HuH-7 (cell line): Measurements from ENCODE around the gene ARL6IP1.
"Not testable (repeated sequence)": the region's sequence is repeated elsewhere in the genome, so short reads cannot be mapped to it uniquely, and the experiment has no call there.

Experiments
- DNase-seq: peaks from one replicate; pipeline ENCODE4 v3.0.0; 2011; ENCODE audit warnings: low spot score

The ARL6IP1 gene

DNA sequence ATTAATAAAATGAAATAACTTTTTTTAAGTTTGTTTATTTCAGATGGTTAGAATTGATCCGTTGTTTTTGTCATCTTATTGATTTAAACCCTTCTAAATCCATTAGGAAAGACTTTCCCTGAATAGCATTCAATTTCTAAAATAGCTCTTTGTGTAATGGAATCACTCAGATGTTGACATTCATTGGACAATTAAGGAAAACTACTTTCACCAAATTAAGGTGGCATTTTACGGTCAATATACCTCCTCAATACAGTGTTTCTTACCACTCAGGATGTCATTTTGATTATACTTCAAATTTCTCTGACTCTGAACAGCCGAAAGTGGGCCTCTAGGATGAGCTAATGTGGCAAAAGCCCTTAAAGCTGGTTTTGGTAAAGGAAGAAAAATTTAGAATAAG lies 1.8 kb downstream of the ARL6IP1 start:
- DNase-seq, result no peak

DNA sequence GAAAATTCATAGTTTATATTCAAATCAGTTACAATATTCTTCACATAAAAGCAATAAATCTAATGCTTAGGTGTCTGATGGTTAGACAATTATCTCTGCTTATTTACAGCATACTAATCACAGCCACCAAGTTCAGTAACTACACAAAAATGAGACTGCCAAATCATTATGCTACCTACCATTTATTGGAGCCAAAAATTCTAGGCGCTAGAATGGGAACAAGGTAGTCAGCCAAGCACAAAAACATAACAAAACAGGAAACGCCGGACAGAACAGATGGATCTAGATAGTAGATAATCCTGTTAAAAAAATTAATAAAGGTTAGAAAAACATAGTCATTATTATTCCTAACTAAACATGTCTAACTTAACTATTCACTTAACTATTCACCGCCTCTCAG lies 3.6 kb downstream of the ARL6IP1 start:
- DNase-seq, result no peak

DNA sequence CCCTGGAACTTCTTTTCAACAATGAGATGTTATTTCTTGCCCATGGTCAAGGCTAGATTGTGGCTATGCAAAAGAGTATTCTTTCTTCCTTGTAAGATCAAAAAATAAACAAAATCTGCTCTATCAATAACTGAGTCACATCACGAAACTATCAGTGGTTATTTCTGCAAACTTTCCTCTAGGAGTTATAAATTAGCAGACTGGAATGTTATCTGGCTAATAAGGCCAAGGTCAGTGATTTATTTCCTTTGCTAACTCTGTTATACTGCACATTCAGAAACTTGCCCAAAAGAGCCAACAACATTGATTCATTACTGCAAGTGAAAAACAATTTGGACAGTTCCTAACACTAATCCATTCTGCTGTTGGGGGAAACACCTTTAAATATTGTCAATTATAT lies 5.0 kb downstream of the ARL6IP1 start:
- DNase-seq, result no peak

DNA sequence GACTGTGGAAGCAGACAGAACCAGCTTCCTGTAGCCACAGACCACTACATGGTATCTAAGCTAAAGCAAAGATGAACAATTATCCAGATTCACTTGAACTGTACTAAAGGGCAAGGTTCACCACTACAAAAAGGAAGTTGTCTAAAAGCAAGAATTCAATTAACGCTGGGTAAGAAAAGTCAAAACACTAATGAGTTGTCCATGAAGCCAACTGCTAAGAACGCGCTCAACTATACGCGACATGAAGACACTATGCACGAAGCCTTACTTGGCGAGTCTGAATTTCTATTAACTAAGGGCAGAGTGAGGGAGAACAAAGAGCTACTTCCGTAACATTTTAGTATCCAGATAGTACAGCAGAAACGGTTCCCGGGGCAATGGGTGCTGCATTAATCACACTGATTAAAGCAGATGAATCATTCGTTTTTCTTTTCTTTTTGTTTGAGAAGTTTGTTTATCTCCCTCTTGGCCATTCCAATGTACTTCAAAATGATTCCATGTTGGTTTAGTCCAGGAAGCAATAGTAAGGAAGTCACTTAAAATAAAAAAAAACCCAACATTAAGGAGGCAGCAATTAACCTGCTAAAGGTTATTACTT lies 8.4 kb downstream of the ARL6IP1 start:
- DNase-seq, result no peak

DNA sequence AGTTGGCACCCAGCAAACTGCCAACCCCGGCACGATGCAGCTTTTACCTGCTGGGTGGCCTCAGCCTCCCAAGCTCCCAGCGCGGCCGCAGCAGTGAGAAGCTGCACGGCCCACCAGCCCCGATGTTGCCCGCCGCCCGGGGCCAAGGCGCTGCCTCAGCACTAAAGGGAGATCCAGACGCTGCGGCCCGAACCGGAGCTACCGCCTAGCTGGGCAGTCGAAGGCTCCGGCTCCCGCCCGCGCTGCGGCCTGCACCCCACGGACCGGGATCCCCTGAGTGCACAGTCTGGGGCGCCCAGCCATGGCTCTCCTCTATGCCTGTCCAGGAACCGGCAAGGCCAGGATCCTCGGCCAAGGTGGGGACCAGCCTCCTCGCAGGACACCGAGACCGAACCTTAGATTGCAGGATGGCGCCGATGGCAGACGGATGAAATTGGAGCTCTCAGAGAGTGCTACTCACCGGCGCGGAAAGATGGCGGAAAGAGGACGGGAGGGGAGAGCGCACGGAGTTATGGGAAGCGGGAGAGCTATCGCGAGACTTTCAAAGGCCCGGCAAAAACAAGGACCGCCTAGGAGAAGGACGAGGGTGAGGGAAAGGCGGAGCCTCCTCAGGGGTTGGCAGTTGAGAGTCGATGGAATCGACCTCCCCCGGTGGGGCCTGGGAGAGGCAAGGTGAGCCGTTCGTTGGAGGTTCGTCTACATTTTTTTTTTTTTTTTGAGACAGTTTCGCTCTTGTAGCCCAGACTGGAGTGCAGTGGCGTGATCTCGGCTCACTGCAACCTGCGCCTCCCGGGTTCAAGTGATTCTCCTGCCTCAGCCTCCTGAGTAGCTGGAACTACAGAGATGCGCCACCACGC lies 11.3 kb downstream of the ARL6IP1 start, which contains the start of gene RPS15A:
Gene RPS15A (minus strand): TSS at position 485 of the 857 bp plus-strand sequence. CDS start 1,221 bp downstream, outside the sequence.
- peak; percentile 94 for DNase-seq

DNA sequence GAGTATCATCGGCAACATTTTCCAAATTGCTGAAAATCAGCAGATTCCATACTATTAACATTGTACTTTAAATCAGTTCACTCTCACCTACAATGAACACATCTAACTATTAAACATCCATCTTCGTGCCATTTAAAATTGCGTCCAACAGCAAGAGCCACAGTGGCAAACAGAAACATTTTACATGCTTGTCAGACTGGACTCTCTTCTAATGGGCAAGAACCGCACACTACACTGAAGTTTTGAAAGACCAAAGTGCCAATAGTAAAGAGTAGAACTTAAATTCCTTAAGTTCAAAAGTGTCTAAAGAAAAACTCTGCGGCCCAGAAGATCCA lies 11.9 kb downstream of the ARL6IP1 start:
- no peak for DNase-seq

DNA sequence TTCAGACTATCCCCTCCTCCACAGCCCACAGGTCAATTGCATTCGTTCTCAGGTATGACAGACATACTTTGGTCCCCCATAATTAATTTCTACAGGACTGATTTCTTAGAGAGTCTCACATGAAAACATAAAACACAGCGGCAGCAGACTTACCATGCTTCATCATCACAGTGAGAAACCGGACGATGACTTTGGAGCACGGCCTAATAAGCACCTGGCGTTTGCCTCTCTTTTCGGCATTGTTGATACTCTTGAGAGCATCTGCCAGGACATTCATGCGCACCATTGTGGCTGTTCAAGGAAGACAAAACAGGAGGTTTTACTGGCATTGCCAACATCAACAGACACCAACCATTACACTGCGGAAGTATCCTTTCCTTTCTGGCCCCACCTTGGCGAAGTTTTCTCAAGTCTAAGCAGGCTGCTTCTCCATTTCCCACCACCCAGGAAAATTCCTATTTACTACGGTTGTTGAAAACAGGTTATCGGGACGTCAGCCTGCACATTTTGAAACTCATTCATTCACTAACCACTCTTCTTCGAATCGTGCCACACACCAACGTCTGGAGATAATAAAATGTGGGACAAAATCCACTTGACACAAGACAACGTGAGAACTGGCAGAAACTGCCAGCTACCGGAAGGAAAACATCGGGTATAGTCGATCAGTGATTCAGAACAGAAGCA lies 12.4 kb downstream of the ARL6IP1 start:
- no peak for DNase-seq

DNA sequence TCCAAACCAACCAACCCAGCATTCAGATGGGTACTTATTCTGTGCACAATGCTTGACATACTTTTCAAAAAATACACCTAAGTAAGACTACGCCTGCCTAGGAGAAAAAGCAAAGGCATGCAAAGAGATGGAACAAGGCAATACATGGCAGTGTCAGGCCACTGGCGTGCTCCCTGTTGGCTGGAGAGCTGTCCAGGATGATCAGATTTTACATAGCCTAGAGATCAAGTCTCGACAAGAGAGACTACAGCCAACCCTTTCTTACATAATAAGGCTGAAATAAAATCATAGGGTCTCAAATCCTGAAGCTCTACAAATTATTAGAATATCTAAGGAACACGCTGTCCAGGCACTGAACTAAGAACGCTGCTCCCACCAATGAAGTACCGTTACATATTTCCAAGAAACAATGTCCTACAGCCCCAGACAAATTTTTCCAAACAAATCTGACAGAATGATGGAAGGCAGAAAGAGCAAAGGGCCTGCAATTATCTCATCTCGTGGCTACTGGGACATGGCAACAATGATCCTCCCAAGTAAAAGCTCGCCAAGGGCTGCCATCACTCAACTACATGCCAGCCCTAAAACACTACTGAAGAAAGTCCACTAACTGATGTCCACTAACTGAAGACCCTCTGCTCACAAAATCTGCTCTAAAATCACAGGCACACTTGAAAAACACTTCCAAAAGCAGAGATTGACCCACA lies 16.3 kb downstream of the ARL6IP1 start:
- DNase-seq, result no peak

DNA sequence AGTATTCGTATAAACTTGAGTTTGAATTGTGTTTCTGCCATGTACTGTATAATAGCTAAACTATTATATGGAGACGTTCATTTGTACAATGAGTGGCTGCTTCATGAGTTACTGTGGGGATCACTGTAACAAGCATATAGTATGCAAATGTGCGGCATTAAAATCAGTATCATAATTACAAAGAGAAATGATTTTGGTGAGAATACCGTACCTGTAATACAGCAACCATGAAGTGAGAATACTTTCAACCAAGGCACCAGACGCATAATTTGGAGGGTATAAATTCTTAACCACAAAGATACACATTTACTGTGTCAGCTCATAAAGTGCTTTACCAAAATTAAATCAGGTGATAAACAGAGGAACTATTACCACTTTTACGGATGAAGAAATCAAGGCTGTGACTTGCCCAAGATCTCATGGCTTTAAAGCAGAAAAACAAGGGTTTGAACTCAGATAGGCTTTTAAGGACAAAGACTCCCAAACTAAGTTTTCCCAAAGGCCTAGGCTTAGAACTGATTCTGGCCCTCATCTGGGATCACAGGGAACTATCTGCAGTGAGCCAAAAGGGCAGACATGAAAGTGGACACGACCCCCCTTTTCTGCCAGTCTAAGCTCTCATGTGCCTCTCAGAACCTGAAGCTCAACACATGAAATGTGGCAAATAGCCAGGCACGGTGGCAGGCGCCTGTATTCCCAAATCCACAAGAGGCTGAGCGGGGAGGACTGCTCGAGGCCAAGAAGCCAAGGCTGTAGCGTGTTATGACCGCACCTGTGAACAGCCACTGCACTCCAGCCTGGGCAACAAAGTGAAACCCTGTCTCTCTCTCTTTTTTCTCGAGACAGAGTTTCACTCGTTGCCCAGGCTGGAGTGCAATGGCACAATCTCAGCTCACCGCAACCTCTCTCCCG lies 17.7 kb downstream of the ARL6IP1 start:
- DNase-seq, result no peak

DNA sequence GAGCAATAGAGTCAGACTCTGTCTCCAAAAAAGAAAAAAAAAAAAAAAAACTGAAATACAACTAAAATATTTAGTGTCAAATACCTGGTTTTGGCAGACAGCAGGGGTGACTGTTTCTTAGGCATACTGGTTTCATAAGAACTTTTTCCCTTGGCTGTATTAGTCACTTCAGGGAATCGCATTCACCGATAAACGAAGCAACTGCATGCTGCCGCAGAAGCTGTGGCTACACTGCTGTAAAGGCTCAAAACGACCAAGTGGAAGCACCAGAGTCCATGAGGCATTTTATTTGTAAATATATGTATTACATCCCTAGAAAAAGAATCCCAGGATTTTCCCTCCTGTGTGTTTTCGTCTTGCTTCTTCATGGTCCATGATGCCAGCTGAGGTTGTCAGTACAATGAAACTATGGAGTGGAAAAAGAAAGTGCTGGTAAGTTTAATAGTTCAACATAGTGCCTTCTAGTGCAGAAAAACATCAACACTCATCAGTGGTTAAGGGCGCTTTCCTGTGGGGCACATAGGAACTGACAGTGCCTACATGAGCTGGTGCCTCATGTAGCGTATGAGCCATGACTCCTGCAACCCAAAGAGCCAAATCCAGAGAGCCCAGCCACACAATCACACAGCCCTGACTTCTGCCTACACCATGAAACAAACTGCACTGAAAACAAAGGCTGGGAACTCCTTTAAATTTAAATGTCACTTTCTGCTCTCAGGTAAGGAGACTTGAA lies 18.5 kb downstream of the ARL6IP1 start:
- DNase-seq, result no peak

DNA sequence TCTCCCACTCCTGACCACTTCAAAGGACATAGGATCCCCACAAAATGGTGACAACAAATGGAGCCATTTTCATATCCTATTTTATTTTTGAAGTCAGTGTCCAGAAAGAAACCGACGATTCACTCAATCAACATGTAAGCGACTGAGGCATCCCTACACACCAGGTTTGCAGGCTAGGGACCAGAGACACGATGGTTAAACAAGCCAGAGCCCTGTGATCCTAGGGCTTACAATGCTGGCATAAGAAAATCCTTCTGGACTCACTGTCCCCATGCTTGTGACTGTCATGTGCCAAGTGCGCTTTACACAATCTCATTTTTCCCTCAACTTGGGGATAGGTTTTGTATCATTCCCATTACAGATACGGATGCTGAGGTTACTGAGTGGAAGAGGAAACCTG lies 20.1 kb downstream of the ARL6IP1 start:
- not testable (repeated sequence) for DNase-seq

DNA sequence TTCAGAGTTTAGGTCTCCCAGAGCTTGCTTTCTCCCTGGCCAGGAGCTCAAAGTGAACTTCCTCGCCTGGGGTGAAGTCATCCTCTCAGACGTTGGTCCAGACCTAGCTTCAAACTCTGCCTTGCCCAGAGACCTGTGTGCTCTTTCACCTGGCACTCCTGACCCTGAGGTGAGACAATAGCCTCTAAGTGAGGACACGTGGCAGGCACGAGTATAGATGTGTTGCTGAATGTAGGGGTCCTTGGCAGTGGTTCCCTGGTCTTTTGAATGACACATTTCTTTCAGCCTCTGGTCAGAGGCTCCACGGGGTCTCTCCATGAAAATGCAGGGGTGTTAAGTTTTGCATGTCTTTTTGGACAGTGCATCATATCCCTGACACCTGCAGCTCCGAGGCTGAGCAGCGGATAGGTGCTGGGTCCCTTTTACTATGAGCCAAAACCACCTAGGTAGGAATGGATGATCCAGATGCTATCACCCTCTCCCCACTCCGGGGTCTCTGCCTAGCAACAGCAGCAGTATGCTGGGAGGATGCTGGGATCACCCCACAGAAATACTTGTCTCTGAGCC lies 20.8 kb downstream of the ARL6IP1 start:
- DNase-seq, result not testable (repeated sequence)

DNA sequence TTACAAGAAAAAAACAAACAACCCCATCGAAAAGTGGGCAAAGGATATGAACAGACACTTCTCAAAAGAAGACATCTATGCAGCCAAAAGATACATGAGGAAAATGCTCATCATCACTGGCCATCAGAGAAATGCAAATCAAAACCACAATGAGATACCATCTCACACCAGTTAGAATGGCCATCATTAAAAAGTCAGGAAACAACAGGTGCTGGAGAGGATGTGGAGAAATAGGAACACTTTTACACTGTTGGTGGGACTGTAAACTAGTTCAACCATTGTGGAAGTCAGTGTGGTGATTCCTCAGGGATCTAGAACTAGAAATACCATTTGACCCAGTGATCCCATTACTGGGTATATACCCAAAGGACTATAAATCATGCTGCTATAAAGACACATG lies 23.7 kb downstream of the ARL6IP1 start:
- DNase-seq, result not testable (repeated sequence)

DNA sequence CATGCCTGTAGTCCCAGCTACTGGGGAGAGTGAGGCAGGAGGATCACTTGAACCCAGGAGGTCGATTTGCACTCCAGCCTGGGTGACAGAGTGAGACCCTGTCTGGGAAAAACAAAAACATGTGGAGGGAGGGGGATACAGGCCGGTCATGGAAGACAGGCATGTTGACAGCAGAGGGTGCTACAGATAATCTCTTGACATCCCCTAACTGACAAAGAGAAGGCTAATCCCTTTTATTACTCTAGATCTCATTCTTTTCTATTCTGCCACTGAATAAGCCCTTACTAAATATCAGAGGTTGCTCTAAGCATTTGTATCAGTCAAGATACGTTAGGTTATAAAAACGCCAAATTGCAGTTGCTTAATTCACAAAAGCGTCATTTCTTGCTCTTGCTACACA lies 25.0 kb downstream of the ARL6IP1 start:
- not testable (repeated sequence) for DNase-seq

DNA sequence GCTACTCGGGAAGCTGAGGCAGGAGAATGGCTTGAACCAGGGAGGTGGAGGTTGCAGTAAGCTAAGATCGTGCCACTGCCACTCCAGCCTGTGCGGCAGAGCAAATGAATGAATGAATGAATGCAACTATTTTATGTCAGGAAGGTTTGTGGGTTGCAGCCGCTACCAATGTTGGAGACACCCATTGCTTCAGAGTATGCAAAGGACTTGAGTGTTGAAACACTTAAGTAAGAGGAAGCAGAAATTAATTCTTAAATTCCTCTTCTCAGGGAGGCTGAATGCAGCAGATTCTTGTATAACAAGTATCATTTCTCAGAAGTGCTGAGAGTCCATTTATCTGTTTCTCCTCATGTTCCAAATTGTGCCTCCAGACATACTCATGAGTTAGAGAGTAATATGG lies 26.7 kb downstream of the ARL6IP1 start:
- not testable (repeated sequence) for DNase-seq

DNA sequence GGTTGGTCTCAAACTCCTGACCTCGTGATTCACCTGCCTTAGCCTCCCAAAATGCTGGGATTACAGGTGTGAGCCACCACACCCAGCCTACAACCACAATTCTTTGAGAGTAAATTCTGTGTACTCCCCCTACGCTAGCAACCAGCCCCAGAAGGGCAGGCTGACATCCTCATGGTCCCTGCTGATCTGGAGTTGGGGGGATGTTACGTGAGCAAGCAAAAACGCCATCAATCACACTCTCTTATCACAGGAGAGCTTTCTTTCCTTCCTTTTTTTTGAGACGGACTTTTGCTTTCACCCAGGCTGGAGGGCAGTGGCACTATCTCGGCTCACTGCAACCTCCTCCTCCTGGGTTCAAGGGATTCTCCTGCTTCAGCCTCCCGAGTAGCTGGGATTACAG lies 29.2 kb downstream of the ARL6IP1 start:
- DNase-seq, result not testable (repeated sequence)

DNA sequence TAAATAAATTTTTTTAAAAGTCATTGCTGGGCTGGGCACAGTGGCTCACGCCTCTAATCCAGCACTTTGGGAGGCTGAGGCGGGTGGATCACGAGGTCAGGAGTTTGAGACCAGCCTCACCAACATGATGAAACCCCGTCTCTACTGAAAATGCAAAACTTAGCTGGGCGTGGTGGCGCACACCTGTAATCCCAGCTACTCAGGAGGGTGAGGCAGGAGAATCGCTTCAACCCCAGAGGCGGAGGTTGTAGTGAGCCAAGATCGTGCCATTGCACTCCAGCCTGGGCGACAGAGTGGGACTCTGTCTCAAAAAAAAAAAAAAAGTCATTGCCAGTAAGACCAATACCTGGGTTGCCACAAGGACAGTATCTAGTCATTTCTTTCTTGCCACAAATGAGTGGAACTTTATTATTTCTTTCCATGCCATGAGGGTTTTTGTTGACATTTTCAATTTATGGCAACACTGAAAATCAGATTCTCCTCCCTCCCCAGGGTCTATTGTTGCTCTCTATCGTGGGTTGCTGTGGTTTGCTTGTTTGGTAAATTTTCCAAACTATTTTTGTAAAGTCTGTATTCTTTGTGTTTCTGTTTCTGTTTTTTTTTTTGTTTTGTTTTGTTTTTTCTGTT lies 30.9 kb downstream of the ARL6IP1 start:
- DNase-seq, result not testable (repeated sequence)

DNA sequence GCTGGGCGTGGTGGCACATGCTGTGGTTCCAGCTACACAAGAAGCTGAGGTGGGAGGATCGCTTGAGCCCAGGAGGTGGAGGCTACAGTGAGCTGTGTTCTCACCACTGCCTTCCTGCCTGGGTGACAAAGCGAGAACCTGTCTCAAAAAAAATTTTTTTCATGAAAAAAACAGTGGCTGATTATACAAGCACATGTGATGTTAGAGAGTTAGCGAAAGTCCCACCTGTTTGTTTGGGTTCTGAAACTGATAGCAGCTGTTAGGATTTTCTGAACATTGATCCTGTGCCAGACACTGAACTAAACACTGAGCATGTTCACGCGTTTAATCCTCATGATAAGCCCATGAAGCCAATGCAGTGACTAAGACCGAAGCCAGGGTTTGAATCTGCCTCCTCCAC lies 34.1 kb downstream of the ARL6IP1 start:
- DNase-seq, result not testable (repeated sequence)

DNA sequence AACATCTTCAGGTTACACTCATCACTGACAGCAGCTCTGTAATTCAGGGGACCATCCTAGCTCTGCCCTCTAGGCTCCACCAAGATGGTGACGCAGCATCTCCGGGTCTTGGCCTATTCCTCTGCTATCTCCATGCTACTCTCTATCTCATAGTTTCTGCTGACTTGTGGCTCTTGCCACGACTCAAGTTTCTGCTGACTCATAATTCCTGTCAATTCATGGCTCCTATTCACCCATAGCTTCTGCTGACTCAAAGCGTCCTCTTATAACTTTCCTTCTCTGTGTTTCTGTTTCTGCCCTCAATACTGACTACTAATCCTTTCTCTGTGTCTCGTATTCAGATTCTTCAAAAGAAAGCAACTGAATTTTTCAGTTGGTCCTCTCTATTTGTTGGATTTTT lies 38.6 kb downstream of the ARL6IP1 start:
- DNase-seq, result not testable (repeated sequence)
